ENCODE results near the gene TRPM5. TPM values are rescaled to one million over a fixed set of nuclear protein-coding genes. Genes with fewer than 3 reads are reported as not detected.

The TRPM5 gene
- total RNA-seq, 2 experiments from 2014 or later: not detected

GRCh38 chr11:2423157-2424025 lies 20.9 kb downstream of the TRPM5 start:
- no peak overlapping the region for H3K27ac Mint-ChIP-seq
- H3K4me1 Mint-ChIP-seq: no peaks in the 10 kb centered on the region

GRCh38 chr11:2422461-2423156 lies 21.7 kb downstream of the TRPM5 start:
- Mint-ChIP-seq H3K4me1 (no peaks in the 10 kb centered on the region), H3K4me3 (no peak overlapping the region), H3K27me3 (peaks cover 2% of the 10 kb centered on the region), H3K36me3 (no peaks in the 10 kb centered on the region), H3K9me3 (no peaks in the 10 kb centered on the region), H3K27ac (no peak overlapping the region)
- ATAC-seq (ENCODE audit: low read depth): no peak
- no peak for DNase-seq
- POLR2A ChIA-PET: no interaction called here

More at GRCh38 chr11:2423157-2424025, 20.9 kb downstream of the TRPM5 start:
- no peak overlapping the region for H3K4me3 Mint-ChIP-seq
- H3K36me3 Mint-ChIP-seq: no peaks in the 10 kb centered on the region
- POLR2A ChIA-PET: no interaction called here
- H3K9me3 Mint-ChIP-seq: no peaks in the 10 kb centered on the region
- H3K27me3 Mint-ChIP-seq: peaks cover 2% of the 10 kb centered on the region
- no peak for DNase-seq
- no peak for ATAC-seq (ENCODE audit: low read depth)

- Mint-ChIP-seq H3K36me3 (no peaks in the 10 kb centered on the region), H3K9me3 (no peaks in the 10 kb centered on the region), H3K4me1 (no peaks in the 10 kb centered on the region), H3K4me3 (no peak overlapping the region), H3K27me3 (peaks cover 2% of the 10 kb centered on the region), H3K27ac (no peak overlapping the region)
- POLR2A ChIA-PET: no interaction called here
- ATAC-seq (ENCODE audit: low read depth): no peak
- DNase-seq: no peak
Measured at GRCh38 chr11:2421996-2422395, 22.3 kb downstream of the TRPM5 start.

GRCh38 chr11:2421226-2421994 lies 22.9 kb downstream of the TRPM5 start:
- H3K9me3 Mint-ChIP-seq: no peaks in the 10 kb centered on the region
- no peak for DNase-seq
- H3K4me3 Mint-ChIP-seq: no peak overlapping the region
- no peaks in the 10 kb centered on the region for H3K4me1 Mint-ChIP-seq
- H3K36me3 Mint-ChIP-seq: no peaks in the 10 kb centered on the region
- POLR2A ChIA-PET: interaction anchor here (1.0 to 1.2 kb wide), 2 partner anchors 21 to 116 kb away, joined by 3 to 12 read pairs; partner anchors contain the start of gene TSSC4
- no peak overlapping the region for H3K27ac Mint-ChIP-seq
- ATAC-seq (ENCODE audit: low read depth): no peak
- H3K27me3 Mint-ChIP-seq: no peaks in the 10 kb centered on the region

- DNase-seq (peak; percentile 82), ATAC-seq (ENCODE audit: low read depth) (peak; percentile 93)
- H3K27ac Mint-ChIP-seq: no peak overlapping the region
- POLR2A ChIA-PET: interaction anchor here (1.0 to 1.2 kb wide), 2 partner anchors 21 to 115 kb away, joined by 3 to 12 read pairs; partner anchors contain the start of gene TSSC4
- no peaks in the 10 kb centered on the region for H3K4me1 Mint-ChIP-seq
- no peaks in the 10 kb centered on the region for H3K9me3 Mint-ChIP-seq
- no peak overlapping the region for H3K4me3 Mint-ChIP-seq
- H3K36me3 Mint-ChIP-seq: no peaks in the 10 kb centered on the region
- no peaks in the 10 kb centered on the region for H3K27me3 Mint-ChIP-seq
Measured at GRCh38 chr11:2420502-2421225, 23.6 kb downstream of the TRPM5 start.

GRCh38 chr11:2419638-2420501 lies 24.4 kb downstream of the TRPM5 start:
- Mint-ChIP-seq H3K36me3 (no peaks in the 10 kb centered on the region), H3K9me3 (no peaks in the 10 kb centered on the region), H3K4me1 (no peaks in the 10 kb centered on the region), H3K4me3 (no peak overlapping the region), H3K27me3 (no peaks in the 10 kb centered on the region), H3K27ac (no peak overlapping the region)
- peak; percentile 5 for ATAC-seq (ENCODE audit: low read depth)
- POLR2A ChIA-PET: interaction anchor here (1.0 to 2.1 kb wide), 3 partner anchors 20 to 115 kb away, joined by 3 to 13 read pairs (median 12); partner anchors contain the start of gene TSSC4
- DNase-seq: peak; percentile 77

GRCh38 chr11:2418693-2419360 lies 25.5 kb downstream of the TRPM5 start:
- Mint-ChIP-seq H3K27ac (no peak overlapping the region), H3K4me1 (no peaks in the 10 kb centered on the region)
- DNase-seq: no peak

GRCh38 chr11:2417856-2418692 lies 26.2 kb downstream of the TRPM5 start:
- no peak for ATAC-seq (ENCODE audit: low read depth)
- no peaks in the 10 kb centered on the region for H3K4me1 Mint-ChIP-seq
- no peak for DNase-seq
- POLR2A ChIA-PET: interaction anchor here (2.1 kb wide), 1 partner anchor 113 kb away, joined by 13 read pairs; no protein-coding TSS in a partner anchor
- no peak overlapping the region for H3K27ac Mint-ChIP-seq
- H3K36me3 Mint-ChIP-seq: no peaks in the 10 kb centered on the region
- no peaks in the 10 kb centered on the region for H3K27me3 Mint-ChIP-seq
- no peaks in the 10 kb centered on the region for H3K9me3 Mint-ChIP-seq
- no peak overlapping the region for H3K4me3 Mint-ChIP-seq

More at GRCh38 chr11:2418693-2419360, 25.5 kb downstream of the TRPM5 start:
- POLR2A ChIA-PET: interaction anchor here (2.1 kb wide), 1 partner anchor 114 kb away, joined by 13 read pairs; no protein-coding TSS in a partner anchor
- no peaks in the 10 kb centered on the region for H3K36me3 Mint-ChIP-seq
- no peak overlapping the region for H3K4me3 Mint-ChIP-seq
- ATAC-seq (ENCODE audit: low read depth): no peak
- H3K27me3 Mint-ChIP-seq: no peaks in the 10 kb centered on the region
- H3K9me3 Mint-ChIP-seq: no peaks in the 10 kb centered on the region

GRCh38 chr11:2416765-2417164 lies 27.5 kb downstream of the TRPM5 start:
- Mint-ChIP-seq H3K9me3 (no peaks in the 10 kb centered on the region), H3K4me1 (no peaks in the 10 kb centered on the region), H3K36me3 (no peaks in the 10 kb centered on the region), H3K27ac (no peak overlapping the region), H3K4me3 (no peak overlapping the region), H3K27me3 (no peaks in the 10 kb centered on the region)
- ATAC-seq (ENCODE audit: low read depth) (no peak), DNase-seq (no peak)
- POLR2A ChIA-PET: no interaction called here

GRCh38 chr11:2415601-2416380 lies 28.5 kb downstream of the TRPM5 start:
- no peak for ATAC-seq (ENCODE audit: low read depth)

More at GRCh38 chr11:2415601-2416380, 28.5 kb downstream of the TRPM5 start:
- no peaks in the 10 kb centered on the region for H3K9me3 Mint-ChIP-seq
- DNase-seq: no peak
- no peaks in the 10 kb centered on the region for H3K4me1 Mint-ChIP-seq
- no peak overlapping the region for H3K4me3 Mint-ChIP-seq
- POLR2A ChIA-PET: no interaction called here
- H3K36me3 Mint-ChIP-seq: no peaks in the 10 kb centered on the region
- no peaks in the 10 kb centered on the region for H3K27me3 Mint-ChIP-seq
- H3K27ac Mint-ChIP-seq: no peak overlapping the region
